Measurements from ENCODE around the gene ZNF396.

ZNF396 gene

DNA sequence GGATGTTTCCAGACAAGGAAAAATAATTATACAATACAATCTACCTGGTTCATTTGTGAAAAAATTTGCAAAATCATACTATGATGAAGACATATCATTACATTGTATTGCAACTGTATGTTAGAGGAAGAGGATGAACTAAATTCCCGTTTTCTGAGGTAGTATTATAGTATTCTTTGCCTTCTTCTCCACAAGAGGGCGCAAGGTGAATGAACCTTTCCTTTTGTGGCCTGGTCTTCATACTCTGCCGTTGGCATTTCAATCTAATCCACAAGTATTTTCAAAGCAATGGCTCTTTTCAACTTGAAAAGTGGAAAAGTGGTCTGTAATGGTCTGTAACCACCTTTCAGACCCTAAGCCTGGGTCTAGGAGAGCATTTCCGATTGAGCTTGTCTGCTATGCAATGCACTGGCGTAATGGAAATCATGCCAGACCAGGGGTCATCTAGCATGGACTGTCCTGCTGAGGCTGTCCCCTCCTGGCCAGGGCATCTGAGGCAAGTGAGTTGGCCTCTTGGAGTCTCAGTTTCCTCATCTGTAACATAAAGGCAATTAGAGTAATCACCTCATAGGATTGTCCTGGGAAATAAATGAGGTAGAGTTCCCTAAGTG, 30.8 kb upstream of the ZNF396 start:
- no peak overlapping the region for H3K4me3 ChIP-seq (ENCODE audit: low read depth, low read length)
- TF ChIP-seq CTCF (IDR thresholded peaks at IDR 0.05; ENCODE audit: low read depth, low read length) = peak; percentile 69
- in situ Hi-C loops (cut with HindIII; ENCODE audit: low sequenced_read_pairs) = no loop called here
- DNase-seq (ENCODE audit: low read depth, low spot score) = peak; percentile 80

- TF ChIP-seq CTCF (IDR thresholded peaks at IDR 0.05; ENCODE audit: low read depth, low read length) = no peak
- in situ Hi-C loops (cut with HindIII; ENCODE audit: low sequenced_read_pairs) = no loop called here
- no peak for DNase-seq (ENCODE audit: low read depth, low spot score)
- H3K4me3 ChIP-seq (ENCODE audit: low read depth, low read length) = no peak overlapping the region
These were observed 29.5 kb upstream of the ZNF396 start for GRCh38 chr18:35406666-35407065.

DNA sequence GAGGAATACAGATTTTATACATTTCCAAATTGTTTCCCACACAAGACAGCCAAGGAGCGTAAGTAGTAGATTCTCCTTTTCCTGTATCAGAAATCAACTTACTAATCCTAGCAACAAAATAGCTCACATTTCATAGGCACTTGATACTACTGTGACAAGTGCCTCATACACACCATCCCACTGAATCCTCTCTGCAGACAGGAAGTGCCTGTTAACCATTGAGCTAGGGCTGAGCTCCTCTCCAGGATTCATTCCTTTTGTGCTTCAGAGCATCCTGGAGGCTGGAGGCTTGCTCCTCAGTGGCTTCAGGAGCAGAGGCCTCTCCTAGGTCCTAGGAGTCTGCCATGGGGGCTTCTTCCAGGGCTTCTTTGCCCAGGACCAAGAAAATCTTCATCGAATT, 20.8 kb upstream of the ZNF396 start:
- no peak for TF ChIP-seq CTCF (IDR thresholded peaks at IDR 0.05; ENCODE audit: low read depth, low read length)
- DNase-seq (ENCODE audit: low read depth, low spot score) = no peak
- H3K4me3 ChIP-seq (ENCODE audit: low read depth, low read length) = no peak overlapping the region
- in situ Hi-C loops (cut with HindIII; ENCODE audit: low sequenced_read_pairs) = no loop called here

GRCh38 chr18:35393716-35394115, 16.6 kb upstream of the ZNF396 start:
- TF ChIP-seq CTCF (IDR thresholded peaks at IDR 0.05; ENCODE audit: low read depth, low read length) = no peak

GRCh38 chr18:35392375-35392774, 15.2 kb upstream of the ZNF396 start:
- TF ChIP-seq CTCF (IDR thresholded peaks at IDR 0.05; ENCODE audit: low read depth, low read length) = no peak
- H3K4me3 ChIP-seq (ENCODE audit: low read depth, low read length) = no peak overlapping the region
- in situ Hi-C loops (cut with HindIII; ENCODE audit: low sequenced_read_pairs) = no loop called here
- no peak for DNase-seq (ENCODE audit: low read depth, low spot score)

More at GRCh38 chr18:35393716-35394115, 16.6 kb upstream of the ZNF396 start:
- in situ Hi-C loops (cut with HindIII; ENCODE audit: low sequenced_read_pairs) = no loop called here
- DNase-seq (ENCODE audit: low read depth, low spot score) = no peak
- no peak overlapping the region for H3K4me3 ChIP-seq (ENCODE audit: low read depth, low read length)

DNA sequence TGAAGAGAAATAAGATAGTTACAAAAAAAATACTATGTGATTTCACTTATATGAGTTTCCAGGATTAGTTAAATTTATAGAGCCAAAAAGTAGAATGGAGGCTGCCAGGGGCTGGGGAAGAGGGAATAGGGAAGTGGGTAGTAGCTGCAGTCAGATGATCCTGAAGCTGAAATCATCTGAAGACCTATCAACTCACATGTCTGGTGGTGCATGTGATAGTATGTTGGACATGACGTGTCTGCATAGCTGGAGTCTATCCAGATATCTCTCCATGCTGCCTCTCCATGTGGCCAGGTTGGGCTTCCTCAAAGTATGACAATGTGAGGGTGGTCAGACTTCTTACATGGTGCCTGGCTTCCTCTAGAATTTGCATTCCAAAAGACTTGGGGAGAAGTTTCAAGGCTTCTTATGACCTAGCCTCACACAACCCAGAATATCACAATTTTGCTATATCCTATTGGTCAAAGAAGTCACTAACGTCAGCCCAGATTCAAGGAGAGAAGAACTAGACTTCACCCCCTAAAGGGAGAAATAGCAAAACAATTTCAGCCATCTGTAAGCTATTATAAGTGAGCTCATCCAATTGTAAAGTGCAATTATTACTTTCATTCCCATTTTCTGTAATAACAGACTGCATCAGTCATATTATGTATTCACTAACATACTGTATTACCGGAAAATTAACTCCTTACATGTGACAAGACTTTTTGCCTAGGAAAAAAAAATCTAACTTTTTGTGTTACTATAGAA, 14.0 kb upstream of the ZNF396 start:
- H3K4me3 ChIP-seq (ENCODE audit: low read depth, low read length) = no peak overlapping the region
- no peak for TF ChIP-seq CTCF (IDR thresholded peaks at IDR 0.05; ENCODE audit: low read depth, low read length)
- in situ Hi-C loops (cut with HindIII; ENCODE audit: low sequenced_read_pairs) = no loop called here
- DNase-seq (ENCODE audit: low read depth, low spot score) = no peak

All from astrocyte of the spinal cord (primary cell).